IPS-20b (cell line): ENCODE measurements around the gene CALML3.

Source experiments
- H3K27ac ChIP-seq: one replicate; pipeline ENCODE4 v1.5.1; 2013; ENCODE audit warnings: low read length
- H3K27me3 ChIP-seq: 2 replicates; pipeline ENCODE4 v1.6.1; 2013; ENCODE audit warnings: mild to moderate bottlenecking, low read length, inconsistent platforms; ENCODE audit not compliant: insufficient read depth
- H3K36me3 ChIP-seq: 2 replicates; pipeline ENCODE4 v1.6.1; 2013; ENCODE audit warnings: low read depth, mild to moderate bottlenecking, inconsistent platforms, low read length, moderate library complexity; ENCODE audit not compliant: insufficient read depth
- H3K4me1 ChIP-seq: 2 replicates; pipeline ENCODE4 v1.6.1; 2013; ENCODE audit warnings: mild to moderate bottlenecking, control low read depth, inconsistent platforms, low read length, moderate library complexity; ENCODE audit not compliant: insufficient read depth
- H3K4me3 ChIP-seq: 2 replicates; pipeline ENCODE4 v1.5.1; 2013; ENCODE audit warnings: mild to moderate bottlenecking, low read length, inconsistent platforms
- H3K9ac ChIP-seq: 2 replicates; pipeline ENCODE4 v1.6.1; 2013; ENCODE audit warnings: low read depth, mild to moderate bottlenecking, inconsistent platforms, low read length, moderate library complexity
- H3K9me3 ChIP-seq: 2 replicates; pipeline ENCODE4 v1.6.1; 2013; ENCODE audit warnings: mild to moderate bottlenecking, low read depth, low read length, inconsistent platforms; ENCODE audit not compliant: insufficient read depth

Gene CALML3

GRCh38 chr10:5568984-5569383 is 44.2 kb downstream of the CALML3 start:
- Histone ChIP-seq H3K27ac (no peak overlapping the region), H3K4me3 (no peak overlapping the region), H3K9me3 (no peaks in the 10 kb centered on the region), H3K4me1 (no peaks in the 10 kb centered on the region), H3K27me3 (no peaks in the 10 kb centered on the region), H3K36me3 (no peaks in the 10 kb centered on the region), H3K9ac (no peak overlapping the region)

- H3K36me3 ChIP-seq = no peaks in the 10 kb centered on the region
Measured at GRCh38 chr10:5569568-5569967, 44.8 kb downstream of the CALML3 start.

GRCh38 chr10:5570007-5570655 is 45.4 kb downstream of the CALML3 start:
- Histone ChIP-seq H3K36me3 (no peaks in the 10 kb centered on the region), H3K4me1 (no peaks in the 10 kb centered on the region), H3K9ac (no peak overlapping the region), H3K27me3 (no peaks in the 10 kb centered on the region), H3K4me3 (no peak overlapping the region), H3K27ac (no peak overlapping the region), H3K9me3 (no peaks in the 10 kb centered on the region)

More at GRCh38 chr10:5569568-5569967, 44.8 kb downstream of the CALML3 start:
- H3K4me3 ChIP-seq = no peak overlapping the region
- H3K9ac ChIP-seq = no peak overlapping the region
- no peak overlapping the region for H3K27ac ChIP-seq
- H3K9me3 ChIP-seq = no peaks in the 10 kb centered on the region
- no peaks in the 10 kb centered on the region for H3K4me1 ChIP-seq
- H3K27me3 ChIP-seq = no peaks in the 10 kb centered on the region

DNA sequence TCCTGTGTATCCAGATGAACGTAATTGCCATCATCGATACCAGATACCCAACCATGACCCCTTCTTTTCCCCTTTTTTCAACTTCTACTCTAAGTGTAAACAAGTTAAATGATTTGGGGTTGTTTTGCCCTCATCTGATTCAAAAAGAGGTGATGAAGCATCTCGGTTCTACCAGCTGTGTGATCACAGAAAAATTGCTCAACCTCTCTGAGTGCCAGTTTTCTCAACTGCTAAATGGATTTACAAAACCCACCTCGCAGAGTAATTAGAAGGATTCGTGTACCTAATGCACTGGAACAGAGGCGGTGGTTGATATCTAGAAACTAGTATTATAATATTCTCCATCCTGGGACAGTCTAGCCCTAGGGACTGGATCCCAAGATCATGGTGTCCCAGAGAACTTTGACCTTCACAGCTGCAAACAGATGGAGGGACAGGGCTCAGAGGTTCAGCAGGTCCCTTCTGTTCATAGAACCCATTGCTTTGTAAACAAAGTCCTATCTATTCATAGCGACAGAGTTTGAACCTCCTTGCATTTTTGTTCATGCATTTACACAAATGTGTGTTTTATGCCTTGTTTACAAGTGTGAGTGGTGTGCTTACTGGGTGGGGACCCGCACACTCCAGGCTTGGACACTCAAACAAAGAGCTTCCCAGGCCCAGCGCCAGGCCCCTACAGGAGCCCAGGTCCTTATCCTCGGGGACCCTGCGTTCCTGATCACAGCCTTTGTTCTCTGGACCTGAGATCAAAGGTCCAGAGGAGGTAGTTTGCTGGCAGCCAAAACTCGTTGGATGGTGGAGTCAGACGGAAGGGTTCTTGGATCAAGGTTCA is 46.4 kb downstream of the CALML3 start:
- H3K4me1 ChIP-seq = no peaks in the 10 kb centered on the region
- no peak overlapping the region for H3K9ac ChIP-seq
- no peaks in the 10 kb centered on the region for H3K36me3 ChIP-seq
- H3K4me3 ChIP-seq = no peak overlapping the region
- no peaks in the 10 kb centered on the region for H3K27me3 ChIP-seq
- H3K9me3 ChIP-seq = no peaks in the 10 kb centered on the region
- H3K27ac ChIP-seq = no peak overlapping the region

- Histone ChIP-seq H3K27ac (no peak overlapping the region), H3K9ac (no peak overlapping the region), H3K27me3 (no peaks in the 10 kb centered on the region), H3K36me3 (no peaks in the 10 kb centered on the region), H3K4me1 (no peaks in the 10 kb centered on the region), H3K4me3 (no peak overlapping the region), H3K9me3 (no peaks in the 10 kb centered on the region)
Measured at GRCh38 chr10:5571826-5572225, 47.1 kb downstream of the CALML3 start.

- no peaks in the 10 kb centered on the region for H3K4me1 ChIP-seq
- H3K4me3 ChIP-seq = no peak overlapping the region
- H3K9ac ChIP-seq = no peak overlapping the region
- H3K27me3 ChIP-seq = no peaks in the 10 kb centered on the region
- no peak overlapping the region for H3K27ac ChIP-seq
- H3K36me3 ChIP-seq = no peaks in the 10 kb centered on the region
- no peaks in the 10 kb centered on the region for H3K9me3 ChIP-seq
Measured at GRCh38 chr10:5573319-5573950, 48.7 kb downstream of the CALML3 start.

DNA sequence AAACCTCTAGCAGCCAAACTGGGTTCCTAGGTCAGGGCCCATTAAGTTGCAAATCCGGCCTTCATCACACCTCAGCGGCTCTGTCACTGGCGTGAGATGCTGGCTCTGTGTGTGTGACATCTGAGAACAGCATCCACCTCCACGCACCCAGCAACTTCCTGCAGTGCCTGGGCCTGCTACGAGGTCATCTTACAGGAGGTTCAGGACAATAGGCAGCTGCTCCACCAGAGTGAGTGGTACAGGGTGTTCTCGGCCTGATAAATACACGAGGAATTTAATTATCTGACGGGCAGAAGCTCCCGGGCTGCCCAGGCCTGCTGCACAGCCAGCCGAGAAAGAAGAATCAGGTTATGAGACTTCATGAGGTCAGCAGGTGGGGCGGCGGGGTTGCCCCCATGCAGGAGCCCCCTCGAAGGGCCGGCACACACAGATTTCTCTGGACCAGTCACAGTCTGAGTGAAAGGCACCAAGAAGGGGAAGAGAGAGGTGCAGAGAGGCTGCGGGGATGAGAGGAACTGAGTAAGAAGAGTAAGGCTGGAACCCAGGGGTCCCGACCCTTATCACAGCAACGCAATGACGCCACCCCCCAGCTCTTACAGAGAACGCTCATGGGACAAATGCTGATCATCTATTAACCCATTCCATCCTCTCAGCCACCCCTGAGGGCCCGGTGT is 49.3 kb downstream of the CALML3 start:
- no peak overlapping the region for H3K9ac ChIP-seq
- no peak overlapping the region for H3K4me3 ChIP-seq
- H3K4me1 ChIP-seq = no peaks in the 10 kb centered on the region
- H3K36me3 ChIP-seq = no peaks in the 10 kb centered on the region
- H3K27me3 ChIP-seq = no peaks in the 10 kb centered on the region
- H3K27ac ChIP-seq = no peak overlapping the region
- H3K9me3 ChIP-seq = no peaks in the 10 kb centered on the region

- Histone ChIP-seq H3K4me3 (no peak overlapping the region), H3K36me3 (no peaks in the 10 kb centered on the region), H3K27ac (no peak overlapping the region), H3K4me1 (no peaks in the 10 kb centered on the region), H3K27me3 (no peaks in the 10 kb centered on the region), H3K9me3 (no peaks in the 10 kb centered on the region), H3K9ac (no peak overlapping the region)
Measured at GRCh38 chr10:5574642-5575131, 49.9 kb downstream of the CALML3 start.

DNA sequence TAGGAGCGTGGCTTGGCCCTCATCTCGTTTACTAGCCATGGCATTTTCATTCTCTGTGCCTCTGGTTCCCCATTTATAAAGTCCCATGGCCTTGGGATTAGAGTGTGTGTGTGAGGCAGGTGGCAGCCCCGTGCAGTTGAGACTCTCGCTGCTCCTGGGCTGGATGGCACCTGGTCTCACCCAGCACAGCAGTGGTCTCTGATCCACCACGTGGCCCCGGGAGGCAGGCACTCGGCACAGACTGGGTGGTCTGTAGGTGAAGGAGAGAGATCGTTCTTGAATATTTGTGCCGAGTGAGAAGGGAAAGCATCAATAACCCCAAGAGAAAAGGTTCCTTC is 50.4 kb downstream of the CALML3 start:
- no peak overlapping the region; the same call in 1 of the 2 replicates for H3K9ac ChIP-seq
- no peaks in the 10 kb centered on the region for H3K36me3 ChIP-seq
- H3K4me3 ChIP-seq = no peak overlapping the region
- H3K4me1 ChIP-seq = no peaks in the 10 kb centered on the region
- H3K27me3 ChIP-seq = no peaks in the 10 kb centered on the region
- H3K27ac ChIP-seq = no peak overlapping the region
- H3K9me3 ChIP-seq = no peaks in the 10 kb centered on the region

DNA sequence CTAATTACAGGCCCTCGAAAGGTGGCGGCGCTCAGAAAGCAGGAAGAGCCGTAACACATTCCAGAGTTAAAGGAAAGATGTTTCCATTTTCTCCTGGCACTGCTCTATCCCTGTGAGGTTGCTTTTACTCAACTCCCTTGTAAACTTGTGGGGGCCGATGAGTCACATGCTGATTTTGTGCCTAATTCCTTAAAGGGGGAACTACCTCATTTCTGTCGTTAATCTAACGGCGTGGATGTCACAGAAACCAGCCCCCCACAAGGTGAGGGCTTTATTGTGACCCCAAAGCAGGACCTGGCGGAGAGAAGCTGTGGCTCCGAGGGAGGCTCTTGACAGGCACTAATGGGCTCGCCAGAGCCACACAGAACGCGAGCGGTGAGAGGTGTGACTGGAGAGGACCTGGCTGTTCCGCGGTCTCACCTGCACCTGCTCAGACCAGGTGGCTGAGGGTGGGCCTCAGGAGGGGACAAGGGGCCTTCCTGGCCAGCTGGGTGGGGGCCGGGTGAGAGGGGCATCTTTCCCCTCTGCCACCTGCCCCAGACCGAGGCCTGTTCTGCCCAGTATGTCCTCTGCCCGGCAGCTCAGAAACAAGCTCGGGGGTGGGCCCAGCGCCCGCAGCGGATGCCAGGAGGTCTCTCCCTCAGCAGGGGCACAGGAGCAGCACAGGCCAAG is 50.9 kb downstream of the CALML3 start:
- Histone ChIP-seq H3K9me3 (no peaks in the 10 kb centered on the region), H3K27ac (no peak overlapping the region), H3K27me3 (no peaks in the 10 kb centered on the region), H3K4me1 (no peaks in the 10 kb centered on the region), H3K9ac (no peak overlapping the region), H3K36me3 (no peaks in the 10 kb centered on the region), H3K4me3 (no peak overlapping the region)

GRCh38 chr10:5576154-5576748 is 51.5 kb downstream of the CALML3 start:
- H3K4me3 ChIP-seq = no peak overlapping the region

More at GRCh38 chr10:5576154-5576748, 51.5 kb downstream of the CALML3 start:
- H3K36me3 ChIP-seq = no peaks in the 10 kb centered on the region
- no peak overlapping the region for H3K27ac ChIP-seq
- no peak overlapping the region for H3K9ac ChIP-seq
- H3K27me3 ChIP-seq = no peaks in the 10 kb centered on the region
- H3K9me3 ChIP-seq = no peaks in the 10 kb centered on the region
- H3K4me1 ChIP-seq = no peaks in the 10 kb centered on the region
